ENCODE data around the gene ATP8B4. TPM values are rescaled to one million over a fixed set of nuclear protein-coding genes. Genes with fewer than 3 reads are reported as not detected.

The ATP8B4 gene
- total and polyA plus RNA-seq, 3 experiments from 2014 or later: 0.23 to 8.9 (median 8.5) TPM

GRCh38 chr15:50051811-50052419, 67.1 kb downstream of the ATP8B4 start:
- Histone ChIP-seq H3K9me3 (ENCODE audit: low read length) (no peaks in the 10 kb centered on the region), H3K4me1 (ENCODE audit: insufficient read depth, low read length) (no peaks in the 10 kb centered on the region), H3K4me3 (ENCODE audit: low read length) (no peak overlapping the region), H3K36me3 (ENCODE audit: insufficient read depth, low read length) (no peaks in the 10 kb centered on the region), H3K27me3 (ENCODE audit: insufficient read depth, low read length, poor library complexity, severe bottlenecking) (no peaks in the 10 kb centered on the region), H3K27ac (ENCODE audit: low read depth, low read length) (no peak overlapping the region)
- Mint-ChIP-seq H3K4me3 (no peak overlapping the region), H3K27ac (no peak overlapping the region), H3K27me3 (no peaks in the 10 kb centered on the region), H3K36me3 (no peaks in the 10 kb centered on the region), H3K4me1 (peaks cover 0 to 2% (median 0%) of the 10 kb centered on the region in 3 donors), H3K9me3 (no peaks in the 10 kb centered on the region)
- POLR2A ChIA-PET: no interaction called here
- DNase-seq: no peak
- CTCF ChIA-PET: interaction anchor here (1.3 kb wide), 1 partner anchor 1205 kb away, joined by 3 read pairs; no protein-coding TSS in a partner anchor

GRCh38 chr15:50050986-50051743, 67.9 kb downstream of the ATP8B4 start:
- H3K27me3 ChIP-seq (ENCODE audit: insufficient read depth, low read length, poor library complexity, severe bottlenecking): no peaks in the 10 kb centered on the region
- H3K27ac Mint-ChIP-seq: no peak overlapping the region
- no peak overlapping the region for H3K4me3 Mint-ChIP-seq
- no peaks in the 10 kb centered on the region for H3K9me3 ChIP-seq (ENCODE audit: low read length)
- no peak overlapping the region for H3K27ac ChIP-seq (ENCODE audit: low read depth, low read length)
- H3K4me1 Mint-ChIP-seq: peaks cover 5 to 6% (median 5%) of the 10 kb centered on the region in 3 donors
- no peaks in the 10 kb centered on the region for H3K36me3 ChIP-seq (ENCODE audit: insufficient read depth, low read length)
- no peaks in the 10 kb centered on the region for H3K9me3 Mint-ChIP-seq
- CTCF ChIA-PET: interaction anchor here (1.3 kb wide), 1 partner anchor 1204 kb away, joined by 3 read pairs; no protein-coding TSS in a partner anchor
- POLR2A ChIA-PET: no interaction called here
- H3K4me1 ChIP-seq (ENCODE audit: insufficient read depth, low read length): no peaks in the 10 kb centered on the region
- H3K4me3 ChIP-seq (ENCODE audit: low read length): no peak overlapping the region
- no peaks in the 10 kb centered on the region for H3K36me3 Mint-ChIP-seq
- H3K27me3 Mint-ChIP-seq: no peaks in the 10 kb centered on the region
- no peak for DNase-seq

- POLR2A ChIA-PET: no interaction called here
- CTCF ChIA-PET: no interaction called here
- H3K27me3 Mint-ChIP-seq: no peaks in the 10 kb centered on the region
- Histone ChIP-seq H3K27ac (ENCODE audit: low read depth, low read length) (no peak overlapping the region), H3K27me3 (ENCODE audit: insufficient read depth, low read length, poor library complexity, severe bottlenecking) (no peaks in the 10 kb centered on the region), H3K9me3 (ENCODE audit: low read length) (no peaks in the 10 kb centered on the region), H3K36me3 (ENCODE audit: insufficient read depth, low read length) (no peaks in the 10 kb centered on the region), H3K4me1 (ENCODE audit: insufficient read depth, low read length) (no peaks in the 10 kb centered on the region), H3K4me3 (ENCODE audit: low read length) (no peak overlapping the region)
- no peaks in the 10 kb centered on the region for H3K36me3 Mint-ChIP-seq
- H3K9me3 Mint-ChIP-seq: no peaks in the 10 kb centered on the region
- no peak for DNase-seq
- peaks cover 9 to 11% (median 11%) of the 10 kb centered on the region in 3 donors for H3K4me1 Mint-ChIP-seq
- no peak overlapping the region for H3K4me3 Mint-ChIP-seq
- peak overlapping the region in 1 of 8 donors; percentile 11 for H3K27ac Mint-ChIP-seq
Measured at GRCh38 chr15:50049871-50050270, 69.2 kb downstream of the ATP8B4 start.

- no peaks in the 10 kb centered on the region for H3K27me3 ChIP-seq (ENCODE audit: insufficient read depth, low read length, poor library complexity, severe bottlenecking)
- Mint-ChIP-seq H3K9me3 (peaks cover 7 to 10% (median 10%) of the 10 kb centered on the region in 5 donors), H3K27me3 (no peaks in the 10 kb centered on the region), H3K4me1 (peaks cover 9 to 11% (median 11%) of the 10 kb centered on the region in 3 donors), H3K36me3 (peaks cover 0 to 9% (median 3%) of the 10 kb centered on the region in 3 donors), H3K27ac (no peak overlapping the region), H3K4me3 (no peak overlapping the region)
- no peak overlapping the region for H3K27ac ChIP-seq (ENCODE audit: low read depth, low read length)
- no peaks in the 10 kb centered on the region for H3K36me3 ChIP-seq (ENCODE audit: insufficient read depth, low read length)
- no peaks in the 10 kb centered on the region for H3K9me3 ChIP-seq (ENCODE audit: low read length)
- DNase-seq: no peak
- H3K4me3 ChIP-seq (ENCODE audit: low read length): no peak overlapping the region
- POLR2A ChIA-PET: no interaction called here
- no peaks in the 10 kb centered on the region for H3K4me1 ChIP-seq (ENCODE audit: insufficient read depth, low read length)
- CTCF ChIA-PET: no interaction called here
Measured at GRCh38 chr15:50046867-50047266, 72.2 kb downstream of the ATP8B4 start.

GRCh38 chr15:50046159-50046558, 72.9 kb downstream of the ATP8B4 start:
- Mint-ChIP-seq H3K27me3 (no peaks in the 10 kb centered on the region), H3K36me3 (peaks cover 0 to 9% (median 3%) of the 10 kb centered on the region in 3 donors), H3K9me3 (peaks cover 7 to 16% (median 10%) of the 10 kb centered on the region in 5 donors), H3K4me1 (peaks cover 9 to 11% (median 11%) of the 10 kb centered on the region in 3 donors), H3K27ac (peak overlapping the region in 4 of 8 donors; percentile 11 to 85 (median 80)), H3K4me3 (no peak overlapping the region)
- Histone ChIP-seq H3K36me3 (ENCODE audit: insufficient read depth, low read length) (no peaks in the 10 kb centered on the region), H3K27me3 (ENCODE audit: insufficient read depth, low read length, poor library complexity, severe bottlenecking) (no peaks in the 10 kb centered on the region), H3K4me1 (ENCODE audit: insufficient read depth, low read length) (no peaks in the 10 kb centered on the region), H3K9me3 (ENCODE audit: low read length) (no peaks in the 10 kb centered on the region), H3K4me3 (ENCODE audit: low read length) (no peak overlapping the region), H3K27ac (ENCODE audit: low read depth, low read length) (no peak overlapping the region)
- ChIA-PET CTCF (no interaction called here), POLR2A (no interaction called here)
- DNase-seq: no peak

- peaks cover 9 to 11% (median 11%) of the 10 kb centered on the region in 3 donors for H3K4me1 Mint-ChIP-seq
- H3K9me3 Mint-ChIP-seq: peaks cover 7 to 16% (median 10%) of the 10 kb centered on the region in 5 donors
- H3K27ac Mint-ChIP-seq: no peak overlapping the region
- POLR2A ChIA-PET: no interaction called here
- CTCF ChIA-PET: no interaction called here
- no peak for DNase-seq
- no peak overlapping the region for H3K4me3 Mint-ChIP-seq
- H3K9me3 ChIP-seq (ENCODE audit: low read length): no peaks in the 10 kb centered on the region
- H3K36me3 Mint-ChIP-seq: peaks cover 0 to 9% (median 3%) of the 10 kb centered on the region in 3 donors
- H3K4me3 ChIP-seq (ENCODE audit: low read length): no peak overlapping the region
- no peaks in the 10 kb centered on the region for H3K4me1 ChIP-seq (ENCODE audit: insufficient read depth, low read length)
- no peaks in the 10 kb centered on the region for H3K27me3 ChIP-seq (ENCODE audit: insufficient read depth, low read length, poor library complexity, severe bottlenecking)
- no peaks in the 10 kb centered on the region for H3K36me3 ChIP-seq (ENCODE audit: insufficient read depth, low read length)
- H3K27ac ChIP-seq (ENCODE audit: low read depth, low read length): no peak overlapping the region
- H3K27me3 Mint-ChIP-seq: no peaks in the 10 kb centered on the region
Measured at GRCh38 chr15:50044904-50045303, 74.1 kb downstream of the ATP8B4 start.

- Mint-ChIP-seq H3K4me3 (no peak overlapping the region), H3K27me3 (no peaks in the 10 kb centered on the region), H3K9me3 (peaks cover 7 to 16% (median 10%) of the 10 kb centered on the region in 5 donors), H3K4me1 (peaks cover 9 to 11% (median 11%) of the 10 kb centered on the region in 3 donors), H3K36me3 (peaks cover 0 to 9% (median 3%) of the 10 kb centered on the region in 3 donors), H3K27ac (peak overlapping the region in 1 of 8 donors; percentile 10)
- H3K4me3 ChIP-seq (ENCODE audit: low read length): no peak overlapping the region
- no peak overlapping the region for H3K27ac ChIP-seq (ENCODE audit: low read depth, low read length)
- H3K9me3 ChIP-seq (ENCODE audit: low read length): no peaks in the 10 kb centered on the region
- no peaks in the 10 kb centered on the region for H3K36me3 ChIP-seq (ENCODE audit: insufficient read depth, low read length)
- no peaks in the 10 kb centered on the region for H3K4me1 ChIP-seq (ENCODE audit: insufficient read depth, low read length)
- H3K27me3 ChIP-seq (ENCODE audit: insufficient read depth, low read length, poor library complexity, severe bottlenecking): no peaks in the 10 kb centered on the region
- POLR2A ChIA-PET: no interaction called here
- CTCF ChIA-PET: no interaction called here
- DNase-seq: no peak
Measured at GRCh38 chr15:50044406-50044805, 74.6 kb downstream of the ATP8B4 start.

- Histone ChIP-seq H3K36me3 (ENCODE audit: insufficient read depth, low read length) (no peaks in the 10 kb centered on the region), H3K27ac (ENCODE audit: low read depth, low read length) (no peak overlapping the region), H3K4me1 (ENCODE audit: insufficient read depth, low read length) (no peaks in the 10 kb centered on the region), H3K9me3 (ENCODE audit: low read length) (no peaks in the 10 kb centered on the region), H3K4me3 (ENCODE audit: low read length) (no peak overlapping the region), H3K27me3 (ENCODE audit: insufficient read depth, low read length, poor library complexity, severe bottlenecking) (no peaks in the 10 kb centered on the region)
- H3K4me1 Mint-ChIP-seq: peaks cover 9 to 11% (median 11%) of the 10 kb centered on the region in 3 donors
- ChIA-PET CTCF (no interaction called here), POLR2A (no interaction called here)
- H3K4me3 Mint-ChIP-seq: no peak overlapping the region
- H3K36me3 Mint-ChIP-seq: peaks cover 0 to 9% (median 3%) of the 10 kb centered on the region in 3 donors
- H3K9me3 Mint-ChIP-seq: peaks cover 7 to 16% (median 10%) of the 10 kb centered on the region in 5 donors
- H3K27me3 Mint-ChIP-seq: no peaks in the 10 kb centered on the region
- DNase-seq: no peak
- H3K27ac Mint-ChIP-seq: no peak overlapping the region
Measured at GRCh38 chr15:50042775-50043174, 76.3 kb downstream of the ATP8B4 start.

All from CD8-positive, alpha-beta memory T cell (primary cell).